ENCODE data around the gene KCNN4.
"Not testable (repeated sequence)": the region's sequence is repeated elsewhere in the genome, so short reads cannot be mapped to it uniquely, and the experiment has no call there.

KCNN4 gene

DNA sequence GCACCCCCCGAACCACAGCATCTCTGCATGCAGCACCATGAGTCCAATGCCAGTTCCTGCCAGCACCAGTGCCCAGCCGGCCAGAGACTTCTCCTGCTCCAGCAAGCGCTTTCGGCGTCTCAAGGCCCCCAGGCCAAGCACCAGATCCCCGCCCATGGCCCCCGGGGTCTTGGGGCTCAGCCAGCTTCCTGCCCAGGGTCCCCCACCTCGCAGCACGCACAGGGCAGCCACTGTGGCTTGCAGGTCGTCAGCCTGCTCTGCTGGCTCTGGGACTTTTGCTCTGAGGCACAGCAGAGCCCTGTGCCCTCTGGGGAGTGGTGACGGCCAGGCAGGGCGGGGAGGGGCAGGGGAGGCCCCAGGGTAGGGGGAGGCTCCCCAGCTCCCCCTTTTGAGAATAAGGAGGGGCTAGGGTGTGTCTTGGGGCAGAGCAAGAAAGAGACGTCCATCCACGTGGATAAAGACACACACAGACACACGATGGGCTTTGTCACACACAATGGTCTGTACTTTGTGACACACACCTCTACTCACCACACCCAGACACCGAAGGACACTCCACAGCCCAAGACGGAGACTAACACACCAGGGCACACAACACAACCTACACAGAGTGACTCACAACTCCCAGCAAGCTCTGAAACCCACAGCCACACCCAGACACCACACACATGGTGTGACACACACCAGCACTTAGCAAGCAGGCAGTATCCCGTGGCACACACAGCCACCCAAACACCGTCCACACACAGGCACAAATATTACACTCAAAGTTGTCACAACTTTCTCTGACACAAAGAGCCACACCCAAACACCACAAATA, at the start of gene KCNN4:
Gene KCNN4 (minus strand): TSS at position 268 of the 820 bp plus-strand sequence. CDS start 112 bp downstream, at position 156.
- DNase-seq (ENCODE audit: low read depth in 2 of 2), result no peak

DNA sequence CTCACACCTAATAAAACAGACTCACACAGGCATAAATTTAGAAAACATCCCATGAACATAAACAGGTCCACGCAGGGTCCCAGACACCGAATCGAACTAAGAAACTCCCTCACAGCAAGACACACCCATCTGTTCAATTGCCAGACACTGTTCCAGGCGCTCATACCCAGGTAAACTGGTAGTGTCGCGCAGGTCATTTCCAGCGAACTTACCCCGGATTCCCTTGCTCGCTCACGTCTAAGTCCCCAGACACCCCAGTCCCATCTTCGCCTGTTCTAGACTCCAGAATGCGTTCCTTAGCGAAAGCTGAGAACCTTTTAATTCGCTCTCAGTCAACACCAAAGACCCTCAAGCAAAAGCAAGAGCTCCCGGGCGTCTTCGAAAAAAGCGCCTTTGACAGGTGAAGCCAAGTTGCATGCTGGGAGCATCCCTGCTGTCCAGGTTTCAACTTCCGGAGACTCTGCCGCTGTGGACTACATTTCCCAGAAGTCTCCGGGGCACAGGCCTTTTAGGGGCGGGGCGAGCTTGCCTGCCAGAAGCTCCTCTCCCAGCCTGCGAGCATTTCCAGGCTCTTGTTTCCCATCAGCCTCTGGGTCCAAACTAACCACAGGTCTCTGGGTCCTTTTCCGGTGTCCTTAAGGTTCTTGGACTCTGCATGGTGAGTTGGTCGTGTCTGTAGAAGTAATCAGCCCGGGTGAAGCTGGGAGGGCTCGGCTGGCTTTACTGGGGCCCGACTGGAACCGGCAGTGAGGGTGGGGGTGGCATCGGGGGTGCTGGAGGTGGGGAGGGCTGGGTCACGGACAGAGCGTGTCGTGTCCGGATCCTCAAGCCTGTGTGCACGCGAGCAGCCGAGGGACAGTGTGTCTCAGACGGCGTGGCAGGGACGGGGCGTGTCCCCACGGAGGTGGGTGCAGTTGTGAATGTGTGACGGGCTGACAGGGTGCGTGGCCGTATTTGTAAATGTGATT, 46.3 kb upstream of the KCNN4 start, which contains the start of gene ZNF283:
Gene ZNF283 (plus strand): TSS at position 535 of the 968 bp plus-strand sequence. CDS start 6,184 bp downstream, outside the sequence.
- peak; percentile 52 to 72 for DNase-seq (ENCODE audit: low read depth in 2 of 2)

DNA sequence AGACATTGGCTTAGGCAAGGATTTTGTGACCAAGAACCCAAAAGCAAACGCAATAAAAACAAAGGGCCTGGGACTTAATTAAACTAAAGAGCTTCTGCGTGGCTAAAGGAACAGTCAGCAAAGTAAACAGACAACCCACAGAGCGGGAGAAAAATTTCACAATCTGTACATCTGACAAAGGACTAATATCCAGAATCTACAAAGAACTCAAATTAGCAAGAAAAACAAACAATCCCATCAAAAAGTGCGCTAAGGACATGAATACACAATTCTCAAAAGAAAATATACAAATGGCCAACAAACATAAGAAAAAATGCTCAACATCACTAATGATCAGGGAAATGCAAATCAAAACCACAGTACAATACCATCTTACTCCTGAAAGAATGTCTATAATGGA, 43.8 kb upstream of the KCNN4 start:
- not testable (repeated sequence) for DNase-seq (ENCODE audit: low read depth in 2 of 2)

DNA sequence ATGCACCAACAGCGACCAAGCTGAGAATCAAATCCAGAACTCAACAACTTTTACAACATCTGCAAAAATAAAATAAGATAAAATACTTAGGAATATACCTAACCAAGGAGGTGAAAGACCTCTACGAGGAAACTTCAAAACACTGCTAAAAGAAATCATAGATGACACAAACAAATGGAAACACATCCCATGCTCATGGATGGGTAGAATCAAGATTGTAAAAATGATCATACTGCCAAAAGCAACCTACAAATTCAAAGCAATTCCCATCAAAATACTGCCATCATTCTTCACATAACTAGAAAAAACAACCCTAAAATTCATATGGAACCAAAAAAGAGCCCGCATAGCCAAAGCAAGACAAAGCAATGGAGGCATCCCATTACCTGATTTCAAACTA, 43.1 kb upstream of the KCNN4 start:
- not testable (repeated sequence) for DNase-seq (ENCODE audit: low read depth in 2 of 2)

DNA sequence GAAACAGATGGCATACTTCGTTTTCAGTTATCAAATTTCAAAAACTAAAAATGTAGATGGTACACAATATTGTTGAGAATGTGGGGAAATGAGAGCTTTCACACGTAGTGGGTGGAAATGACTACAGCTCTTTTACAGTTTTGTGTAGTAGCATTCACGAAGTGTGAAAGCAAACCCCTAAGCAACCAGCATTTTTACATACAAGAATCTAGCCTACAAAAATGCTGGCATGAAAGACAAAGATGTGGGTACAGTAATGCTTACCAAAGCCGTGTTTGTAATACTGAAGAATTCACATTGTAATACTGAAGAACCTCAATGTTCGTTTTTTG, 40.1 kb upstream of the KCNN4 start:
- DNase-seq (ENCODE audit: low read depth in 2 of 2), result no peak

DNA sequence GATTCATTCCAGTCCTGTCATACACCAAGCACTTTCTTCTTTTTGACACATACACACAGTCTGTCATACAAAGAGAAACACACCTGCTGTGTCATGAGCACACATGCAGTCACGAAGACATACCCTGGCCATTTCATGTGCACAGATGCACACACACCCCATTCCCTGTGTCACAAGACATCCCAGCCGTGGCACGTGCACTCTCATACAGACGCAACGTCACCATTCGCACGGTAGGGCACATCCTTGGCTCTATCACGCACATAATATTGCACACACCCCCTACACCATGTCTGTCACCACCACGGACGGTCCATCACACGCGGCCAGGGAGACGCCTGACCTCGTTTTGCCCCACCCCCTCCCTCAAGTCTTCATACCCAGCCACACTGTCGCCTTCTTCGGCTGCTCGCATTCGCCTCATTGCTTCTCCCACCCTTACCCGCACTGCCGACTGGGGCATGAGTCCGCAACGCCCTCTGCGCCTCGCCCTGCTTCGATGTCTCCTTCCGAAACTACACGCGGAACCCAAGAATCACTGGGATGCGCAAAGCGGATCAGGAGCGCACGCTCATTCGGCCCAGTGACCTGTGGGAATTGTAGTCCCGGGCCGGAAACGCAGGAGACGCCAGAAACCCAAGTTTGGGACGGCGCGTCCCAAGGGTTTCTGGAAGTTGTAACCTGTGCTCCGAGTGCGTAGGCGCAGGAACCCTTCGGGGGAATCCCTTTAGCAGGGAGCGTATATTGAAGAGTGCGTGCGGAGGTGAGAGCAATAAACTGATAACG, 39.5 kb upstream of the KCNN4 start:
- DNase-seq (ENCODE audit: low read depth in 2 of 2), result no peak

DNA sequence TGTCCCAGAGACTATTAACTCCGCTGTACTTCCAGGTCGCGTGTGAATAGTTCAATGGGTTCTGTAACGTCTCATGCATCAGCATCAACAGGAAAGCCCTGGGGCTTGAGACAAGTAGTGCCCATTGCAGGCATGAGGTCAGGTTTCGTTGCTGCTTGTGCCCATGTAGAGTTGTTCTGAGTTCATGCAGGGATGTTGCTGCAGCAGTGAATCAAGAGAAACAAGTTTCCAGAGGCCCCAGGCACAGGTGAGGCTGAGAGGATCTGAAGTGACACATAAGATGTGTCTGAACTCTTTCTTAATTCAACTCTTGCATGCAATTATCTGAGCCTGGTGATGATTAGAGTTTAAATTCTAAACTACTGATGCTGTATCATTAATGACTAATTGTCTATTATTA, 37.7 kb upstream of the KCNN4 start:
- no peak for DNase-seq (ENCODE audit: low read depth in 2 of 2)

DNA sequence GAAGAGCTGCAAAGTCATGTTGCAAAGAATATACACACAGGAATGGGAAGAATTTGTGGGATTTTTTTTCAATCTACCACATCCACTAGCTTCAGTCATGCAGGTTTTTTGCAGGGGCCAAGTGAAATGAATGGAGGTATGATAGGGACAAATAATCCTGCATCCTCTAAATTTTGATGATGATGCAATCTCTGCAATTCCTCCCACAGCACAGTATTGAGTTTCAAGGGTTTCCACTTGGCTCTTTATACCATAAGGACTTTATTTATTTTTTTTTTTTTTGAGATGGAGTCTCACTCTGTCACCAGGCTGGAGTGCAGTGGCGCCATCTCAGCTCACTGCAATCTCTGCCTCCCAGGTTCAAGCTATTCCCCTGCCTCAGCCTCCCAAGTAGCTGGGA, 36.7 kb upstream of the KCNN4 start:
- not testable (repeated sequence) for DNase-seq (ENCODE audit: low read depth in 2 of 2)

DNA sequence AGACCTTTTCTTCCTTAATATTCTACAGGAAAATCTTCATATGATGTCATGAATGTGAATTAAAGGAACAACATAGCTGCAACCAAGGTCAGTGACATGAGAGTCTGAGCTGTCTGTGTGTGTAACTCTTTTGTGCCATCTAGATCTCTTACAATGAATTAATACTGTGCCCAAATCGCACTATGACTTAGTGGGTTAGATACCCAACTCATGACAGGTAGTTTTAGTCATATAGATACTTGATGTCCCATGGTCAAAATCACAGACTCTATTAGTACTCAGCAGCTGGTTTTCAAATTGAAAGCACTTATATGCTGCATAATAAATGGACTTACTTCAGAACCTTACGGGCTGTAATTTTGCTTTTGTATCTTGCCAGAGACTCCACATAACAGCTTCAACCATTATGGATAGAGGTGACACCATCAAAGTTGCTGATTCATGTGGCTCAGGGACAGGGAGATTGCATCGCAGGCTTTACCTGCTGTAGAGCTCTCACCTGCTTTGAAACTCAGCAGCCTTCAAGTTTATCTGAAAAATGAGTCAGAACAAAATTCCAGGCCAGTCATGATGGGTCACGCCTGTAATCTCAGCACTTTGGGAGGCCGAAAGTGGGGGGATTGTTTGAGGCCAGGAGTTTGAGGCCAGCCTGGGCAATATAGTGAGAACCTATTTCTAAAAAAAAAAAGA, 34.0 kb upstream of the KCNN4 start:
- no peak for DNase-seq (ENCODE audit: low read depth in 2 of 2)

DNA sequence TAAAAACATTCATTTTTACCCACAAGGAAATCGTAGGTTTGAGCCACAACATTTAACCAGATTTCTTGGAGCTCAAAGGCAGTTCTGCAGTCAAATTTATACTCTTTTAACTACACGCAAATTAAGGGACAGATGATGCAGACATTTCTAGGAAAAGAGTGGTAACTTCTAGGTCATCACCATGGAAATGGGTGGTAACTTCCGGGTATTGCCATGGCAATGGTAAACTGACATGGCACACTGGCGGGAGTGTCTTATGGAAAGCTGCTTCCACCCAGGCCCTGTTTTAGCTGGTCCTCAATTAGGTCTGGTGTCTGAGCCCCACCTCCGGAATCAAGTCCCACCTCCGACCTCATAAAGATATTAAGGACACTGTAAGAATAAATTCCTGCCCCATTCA, 31.9 kb upstream of the KCNN4 start:
- DNase-seq (ENCODE audit: low read depth in 2 of 2), result no peak

DNA sequence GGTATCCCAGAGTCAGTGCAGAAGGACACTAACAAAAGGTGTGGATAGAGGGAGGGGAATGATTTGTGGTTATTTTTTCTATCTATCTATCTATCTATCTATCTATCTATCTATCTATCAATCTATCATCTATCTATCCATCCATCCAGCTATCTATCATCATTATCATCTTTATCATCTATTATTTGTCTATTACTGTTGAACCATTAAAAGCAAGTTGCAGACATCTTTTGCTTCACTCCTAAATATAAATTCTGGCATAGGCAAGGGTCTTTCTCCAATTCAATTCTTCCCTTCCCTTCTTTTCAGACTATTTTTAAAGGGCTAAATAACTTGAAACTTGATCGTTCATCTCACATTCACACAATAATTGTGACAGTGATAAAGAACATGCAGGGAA, 31.5 kb upstream of the KCNN4 start:
- DNase-seq (ENCODE audit: low read depth in 2 of 2), result no peak

DNA sequence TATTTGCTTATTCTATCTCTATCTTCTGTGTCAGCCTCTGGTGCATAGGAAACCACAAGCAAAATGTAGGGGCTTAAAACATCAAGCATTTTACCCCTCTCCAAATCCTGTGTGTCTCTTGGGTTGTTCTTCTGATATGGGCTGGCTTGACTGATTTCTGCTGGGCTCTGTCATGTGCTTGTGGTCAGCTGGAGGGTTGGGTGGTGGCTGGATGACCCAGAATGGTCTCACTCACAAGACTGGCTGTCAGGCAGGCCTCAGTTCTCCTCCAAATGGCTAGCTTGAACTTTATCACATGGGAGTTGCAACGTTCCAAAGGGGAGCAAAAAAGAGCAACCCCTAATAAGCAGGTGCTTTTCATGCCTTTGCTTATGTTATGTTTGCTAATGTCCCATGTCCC, 31.1 kb upstream of the KCNN4 start:
- DNase-seq (ENCODE audit: low read depth in 2 of 2), result no peak

DNA sequence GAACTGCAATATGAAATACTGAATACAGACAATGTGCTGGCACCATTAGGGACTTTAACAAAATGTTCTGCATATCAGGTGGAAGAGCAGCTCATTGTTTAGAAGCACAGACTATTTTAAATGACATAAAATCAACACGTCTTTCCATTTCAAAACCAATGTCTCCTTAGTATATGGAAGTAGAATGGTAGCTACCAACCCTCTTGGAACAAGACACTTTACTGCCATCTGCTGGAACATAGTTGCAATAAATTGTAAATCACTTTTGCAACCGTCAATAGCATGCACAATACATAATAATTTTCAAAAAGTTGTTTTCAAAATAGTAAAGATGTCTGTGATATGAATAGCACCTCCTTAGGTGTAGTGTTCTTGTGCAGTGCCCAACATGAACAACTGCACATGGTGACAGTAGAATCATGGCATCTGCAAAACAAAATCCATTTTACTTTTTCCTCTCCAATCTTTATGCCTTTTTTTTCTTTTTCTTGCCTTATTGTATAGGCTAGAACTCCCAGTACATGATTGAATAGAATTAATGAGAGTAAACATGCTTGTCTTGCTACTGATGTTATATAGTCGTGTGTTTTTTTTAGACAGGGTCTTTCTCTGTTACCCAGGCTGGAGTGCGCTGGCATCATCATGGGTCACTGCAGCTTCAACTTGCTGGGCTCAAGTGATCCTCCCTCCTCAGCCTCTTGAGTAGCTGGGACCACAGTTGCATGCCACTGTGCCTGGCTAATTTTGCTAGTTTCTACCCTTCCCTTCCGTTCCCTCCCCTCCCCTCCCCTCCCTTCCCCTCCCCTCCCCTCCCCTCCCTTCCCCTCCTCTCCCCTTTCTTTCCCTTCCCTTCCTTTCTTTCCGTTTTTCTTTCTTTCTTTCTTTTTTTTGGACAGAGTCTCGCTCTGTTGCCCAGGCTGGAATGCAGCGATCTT, 29.3 kb upstream of the KCNN4 start:
- DNase-seq (ENCODE audit: low read depth in 2 of 2), result no peak

DNA sequence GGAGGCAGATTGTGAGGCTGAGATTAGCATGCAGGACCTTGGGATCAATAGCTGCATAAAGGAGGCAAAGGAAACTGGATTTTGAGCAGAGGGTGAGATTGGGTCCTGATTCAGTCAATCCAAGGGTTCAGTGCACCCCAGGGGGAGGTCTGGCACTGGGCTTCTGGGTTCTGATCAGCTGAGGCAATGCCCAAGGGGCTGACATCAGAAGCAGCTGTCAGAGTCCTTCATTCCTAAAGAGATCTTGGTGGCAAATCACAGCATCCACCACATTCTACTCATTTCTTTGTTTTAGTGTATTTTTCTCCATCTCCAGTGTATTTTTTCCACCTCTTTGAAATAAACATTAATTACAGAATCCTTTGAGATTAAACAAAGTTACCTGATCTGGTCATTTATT, 26.9 kb upstream of the KCNN4 start:
- DNase-seq (ENCODE audit: low read depth in 2 of 2), result no peak

DNA sequence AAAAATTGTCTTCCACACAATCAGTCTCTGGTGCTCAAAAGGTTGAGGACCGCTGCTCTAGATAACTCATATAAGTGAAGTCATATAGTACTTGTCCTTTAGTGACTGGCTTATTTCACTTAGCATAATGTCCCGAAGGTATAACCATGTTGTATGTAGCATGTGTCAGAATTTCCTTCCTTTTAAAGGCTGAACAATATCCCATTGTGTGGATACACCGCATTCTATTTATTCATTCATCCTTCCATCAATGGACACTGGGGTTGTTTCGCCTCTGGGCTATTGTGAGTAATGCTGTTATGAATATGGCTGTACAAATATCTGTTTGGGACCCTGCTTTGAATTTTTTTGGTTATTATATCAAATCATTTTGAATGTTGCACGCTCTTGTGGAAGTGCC, 26.1 kb upstream of the KCNN4 start:
- no peak for DNase-seq (ENCODE audit: low read depth in 2 of 2)

DNA sequence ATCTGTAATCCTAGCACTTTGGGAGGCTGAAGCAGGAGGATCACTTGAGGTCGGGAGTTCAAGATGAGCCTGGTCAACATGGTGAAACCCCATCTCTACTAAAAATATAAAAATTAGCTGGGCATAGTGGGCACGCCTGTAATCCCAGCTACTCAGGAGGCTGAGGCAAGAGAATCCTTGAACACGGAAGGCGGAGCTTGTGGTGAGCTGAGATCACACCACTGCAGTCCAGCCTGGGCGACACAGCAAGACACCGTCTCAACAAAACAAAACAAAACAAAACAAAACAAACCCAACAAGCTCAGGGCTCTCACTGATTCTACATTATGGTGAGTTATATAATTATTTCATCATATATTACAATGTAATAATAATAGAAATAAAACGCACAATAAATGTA, 25.6 kb upstream of the KCNN4 start:
- not testable (repeated sequence) for DNase-seq (ENCODE audit: low read depth in 2 of 2)

DNA sequence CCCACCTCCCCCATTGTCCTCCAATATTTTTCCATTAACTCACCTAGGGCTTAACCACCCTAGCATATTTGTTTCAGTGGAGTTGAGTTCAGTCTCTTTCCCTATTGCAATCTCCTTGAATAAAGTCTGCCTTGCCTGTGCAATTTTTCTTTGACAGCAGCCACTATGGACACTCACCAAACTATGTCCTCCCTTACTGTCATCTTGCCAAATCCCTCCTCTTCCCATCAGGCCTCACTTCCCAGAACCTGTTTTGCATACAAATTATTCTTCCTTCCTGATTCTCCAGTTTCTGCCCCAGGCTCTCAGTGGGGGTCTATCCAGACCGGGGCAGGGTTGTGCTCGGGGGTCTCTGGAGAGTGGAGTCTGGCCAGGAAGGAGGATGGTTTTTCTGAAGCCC, 23.7 kb upstream of the KCNN4 start:
- DNase-seq (ENCODE audit: low read depth in 2 of 2), result no peak

DNA sequence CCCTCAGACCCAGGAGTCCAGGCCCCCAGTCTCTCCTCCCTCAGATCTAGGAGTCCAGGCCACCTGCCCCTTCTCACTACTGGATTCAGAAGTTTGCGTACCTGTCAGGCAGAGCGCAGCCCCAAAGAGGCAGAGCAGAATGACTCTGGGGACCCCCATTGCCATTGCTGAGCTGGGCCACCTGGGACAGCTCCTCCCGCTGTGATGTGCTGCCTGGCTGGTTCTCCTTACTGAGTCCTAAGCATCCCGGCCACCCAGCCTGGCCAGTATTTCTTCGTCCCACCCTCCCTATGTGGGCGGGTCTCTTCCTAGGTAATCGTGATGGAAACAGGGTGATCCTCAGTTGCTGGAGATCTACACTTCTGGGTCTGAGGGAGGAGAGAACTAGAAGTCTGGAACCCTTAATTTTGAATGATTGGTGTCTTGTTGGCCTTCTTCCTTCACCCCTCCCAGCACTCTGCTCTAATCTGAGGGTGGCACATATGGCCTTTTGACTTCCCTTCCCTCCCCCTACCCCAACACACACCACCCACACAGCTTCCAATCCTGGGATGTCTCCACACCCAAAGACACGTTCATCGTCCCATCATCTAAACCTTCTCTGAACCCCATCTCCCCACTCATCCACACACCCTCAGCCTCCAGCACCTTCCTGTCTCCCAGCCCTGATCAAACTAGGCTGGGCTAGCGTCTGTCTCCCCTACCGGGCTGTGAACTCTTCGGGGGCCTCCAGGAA, 21.6 kb upstream of the KCNN4 start, which contains the start of gene LYPD5:
Gene LYPD5 (minus strand): TSS at position 232 of the 736 bp plus-strand sequence. CDS start 67 bp downstream, at position 165.
- DNase-seq (ENCODE audit: low read depth in 2 of 2), result no peak

DNA sequence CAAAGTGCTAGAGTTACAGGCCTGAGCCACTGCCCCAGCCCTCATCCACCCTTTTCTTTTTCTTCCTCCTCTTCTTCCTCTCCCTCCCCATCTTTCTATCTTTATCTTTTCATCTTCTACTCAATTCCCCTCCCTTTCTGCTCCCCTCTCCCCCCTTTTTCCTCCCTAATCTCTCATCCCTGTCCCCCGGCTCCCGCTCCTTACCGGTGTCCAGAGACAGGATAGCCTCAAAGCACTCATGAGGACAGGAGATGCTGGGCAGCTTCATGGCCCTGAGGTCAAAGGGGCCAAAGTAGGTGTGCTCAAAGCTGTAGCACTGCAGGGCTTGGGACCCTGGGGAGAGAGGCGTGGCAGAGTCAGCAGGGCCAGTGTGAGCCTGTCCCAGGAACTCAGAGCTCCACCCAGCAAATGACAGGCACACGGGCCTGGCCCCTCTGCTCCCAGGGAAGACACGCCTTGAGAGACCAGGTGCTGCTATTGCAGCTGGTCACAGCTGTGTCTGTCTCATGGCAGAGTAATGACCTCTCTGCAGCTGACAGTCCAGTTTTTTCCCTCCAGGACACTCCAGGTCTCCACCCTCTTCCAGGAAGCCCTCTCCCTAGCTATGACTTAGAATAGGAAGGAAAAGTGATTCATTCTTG, 18.8 kb upstream of the KCNN4 start:
- DNase-seq (ENCODE audit: low read depth in 2 of 2), result no peak

Measured in stimulated activated CD8-positive, alpha-beta memory T cell treated with anti-CD3 and anti-CD28 coated beads, Interleukin-7, amount 100 ng/mL, for 1 hour (primary cell).